Posterior vena cava (tissue), 2 donors: Measurements from ENCODE around the gene BMP2. TPM values are rescaled to one million over a fixed set of nuclear protein-coding genes. Genes with fewer than 3 reads are reported as not detected.

ENCODE experiments used
- DNase-seq: peaks from one replicate; pipeline ENCODE4 v3.0.0-alpha.2; 2020; ENCODE audit warnings: low spot score
- intact Hi-C, 2 donors: fragments of 100-400 bp; cut with DNase I; formaldehyde crosslinking; loops; one replicate each; pipeline versions ENCODE4 v1.14.1 to v1.14.2; 2022 to 2023
- total RNA-seq, 2 donors: library from RNA; stranded (reverse); fragmentation: NEBNext Ultra II Directional; extraction: Animal tissue kit (Norgen Biotek cat#: 25700); gene quantifications; one replicate each; pipeline ENCODE4 v1.2.1, GENCODE V29; 2021
- donor health status: DM: yes; HTN: yes; CAD: no.
- donor health status: DM: yes; HTN: yes; CAD: no.

BMP2 gene
- total RNA-seq, 2 donors from 2014 or later, result 3.2 to 5.3 TPM

DNA sequence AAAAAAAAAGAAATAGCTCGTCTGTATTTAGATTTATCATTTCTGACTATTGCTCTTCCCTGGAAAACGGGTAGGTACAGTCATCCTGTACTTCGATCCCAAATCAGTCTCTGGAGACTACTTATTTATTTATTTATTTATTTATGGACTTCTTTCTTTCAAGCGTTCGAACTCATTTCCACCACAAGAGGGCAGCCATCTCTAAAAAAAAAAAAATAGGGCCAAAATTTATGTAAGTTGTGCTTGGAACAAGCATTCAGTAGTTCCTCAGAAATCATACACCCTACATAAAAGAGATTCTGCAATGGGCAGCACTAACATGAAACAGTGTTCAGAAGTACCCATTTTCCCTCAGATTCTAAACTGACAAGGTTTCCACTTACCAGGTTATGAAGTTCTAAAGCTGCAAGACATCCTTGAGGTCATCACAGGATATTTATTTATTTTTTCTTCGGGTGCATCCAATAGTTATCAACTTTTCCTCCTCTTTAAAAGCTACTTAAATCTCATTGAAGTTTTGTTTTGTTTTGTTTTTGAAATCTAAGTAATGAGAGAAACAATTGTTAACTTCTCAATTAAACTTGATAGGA lies 1.9 kb upstream of the BMP2 start:
- DNase-seq, result no peak
- intact Hi-C loops, result loop anchor here in 1 of 2 donors (5.0 kb wide), 1 partner anchor 1097 kb away; no protein-coding TSS in a partner anchor

DNA sequence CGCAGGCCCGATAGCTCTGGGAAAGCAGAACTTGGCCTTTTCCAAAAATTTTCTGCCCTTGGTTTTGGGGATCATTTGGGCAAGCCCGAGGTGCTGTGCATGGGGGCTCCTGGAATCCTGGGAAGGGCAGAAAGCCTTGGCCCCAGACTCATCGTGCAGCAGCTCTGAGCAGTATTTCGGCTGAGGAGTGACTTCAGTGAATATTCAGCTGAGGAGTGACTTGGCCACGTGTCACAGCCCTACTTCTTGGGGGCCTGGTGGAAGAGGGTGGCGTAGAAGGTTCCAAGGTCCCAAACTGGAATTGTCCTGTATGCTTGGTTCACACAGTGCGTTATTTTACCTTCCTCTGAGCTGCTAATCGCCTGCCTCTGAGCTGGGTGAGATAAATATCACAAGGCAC lies 1.1 kb upstream of the BMP2 start:
- intact Hi-C loops, result loop anchor here in 1 of 2 donors (5.0 kb wide), 1 partner anchor 1096 kb away; no protein-coding TSS in a partner anchor
- no peak for DNase-seq

GRCh38 chr20:6767126-6767535 lies 355 bp upstream of the BMP2 start:
- intact Hi-C loops, result loop anchor here in 1 of 2 donors (5.0 kb wide), 1 partner anchor 1095 kb away; no protein-coding TSS in a partner anchor
- DNase-seq, result no peak

GRCh38 chr20:6768228-6769140 lies 998 bp downstream of the BMP2 start:
- DNase-seq, result peak; percentile 86
- intact Hi-C loops, result loop anchor here in 1 of 2 donors (5.0 kb wide), 1 partner anchor 1094 kb away; no protein-coding TSS in a partner anchor

DNA sequence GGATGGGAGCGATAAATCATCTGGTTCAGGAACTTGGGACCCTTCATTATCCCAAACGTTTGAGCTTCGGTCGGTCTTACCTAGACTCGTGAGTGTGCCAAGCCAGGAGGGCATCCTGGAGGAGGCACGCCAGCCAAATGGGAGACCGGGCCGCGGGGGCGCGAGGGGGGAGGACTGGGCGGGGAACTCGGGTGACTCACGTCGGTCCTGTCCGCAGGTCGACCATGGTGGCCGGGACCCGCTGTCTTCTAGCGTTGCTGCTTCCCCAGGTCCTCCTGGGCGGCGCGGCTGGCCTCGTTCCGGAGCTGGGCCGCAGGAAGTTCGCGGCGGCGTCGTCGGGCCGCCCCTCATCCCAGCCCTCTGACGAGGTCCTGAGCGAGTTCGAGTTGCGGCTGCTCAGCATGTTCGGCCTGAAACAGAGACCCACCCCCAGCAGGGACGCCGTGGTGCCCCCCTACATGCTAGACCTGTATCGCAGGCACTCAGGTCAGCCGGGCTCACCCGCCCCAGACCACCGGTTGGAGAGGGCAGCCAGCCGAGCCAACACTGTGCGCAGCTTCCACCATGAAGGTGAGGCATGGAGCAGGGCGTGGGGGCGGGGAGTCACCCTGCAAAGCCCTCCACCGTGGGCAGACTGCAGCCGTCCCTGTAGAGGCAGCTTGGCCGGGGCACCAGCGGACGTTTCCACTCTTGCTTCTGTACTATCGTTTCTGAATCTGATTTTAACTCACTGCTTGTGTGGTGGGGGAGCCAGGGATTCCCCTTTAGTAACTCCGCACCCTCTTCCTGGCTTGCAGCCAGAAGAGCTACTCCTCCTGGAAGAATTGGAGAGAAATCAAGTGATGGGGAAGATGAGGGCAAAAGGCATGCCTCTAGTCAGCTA lies 2.7 kb downstream of the BMP2 start:
- intact Hi-C loops, result loop anchor here in 1 of 2 donors (5.0 kb wide), 1 partner anchor 1092 kb away; no protein-coding TSS in a partner anchor
- DNase-seq, result peak; percentile 89

- intact Hi-C loops, result no loop called here
These were observed 3.3 kb downstream of the BMP2 start for GRCh38 chr20:6770786-6771100.

DNA sequence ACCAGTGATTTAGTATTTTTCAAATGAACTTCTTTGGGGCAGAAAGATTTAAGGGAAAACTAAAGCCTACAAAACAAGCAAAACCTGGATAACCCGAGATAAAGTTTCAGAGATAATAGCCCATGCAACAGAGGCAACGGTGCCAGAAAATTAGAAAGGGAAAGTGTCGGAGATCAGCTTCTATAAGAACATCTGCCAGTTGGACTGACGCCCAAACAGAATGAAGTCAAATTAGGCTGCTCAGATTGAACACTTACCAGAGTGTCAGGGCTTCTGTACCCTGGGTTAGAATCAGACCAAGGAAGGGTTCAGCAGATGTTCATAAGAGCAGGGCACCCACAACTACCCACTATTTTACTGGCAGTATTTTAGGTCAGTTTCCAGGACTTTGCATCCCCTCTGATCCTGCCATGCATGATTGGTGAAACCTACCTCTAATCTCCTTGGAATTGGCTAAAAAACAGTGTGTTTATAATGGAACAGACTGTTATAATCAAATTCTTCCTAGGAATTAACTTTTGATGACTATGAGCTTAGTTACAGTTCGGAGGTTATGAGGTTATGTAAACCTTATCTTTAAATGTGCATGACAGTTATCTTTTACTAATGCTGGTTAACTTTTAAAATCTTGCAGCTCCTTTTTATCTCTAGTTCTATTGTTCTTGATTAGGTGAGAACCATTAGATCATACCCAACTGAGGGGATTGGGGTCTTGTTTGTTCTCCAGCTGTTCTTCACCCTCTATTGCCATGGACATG lies 13.1 kb downstream of the BMP2 start:
- intact Hi-C loops, result no loop called here

More at GRCh38 chr20:6770786-6771100, 3.3 kb downstream of the BMP2 start:
- no peak for DNase-seq

GRCh38 chr20:6783752-6784151 lies 16.3 kb downstream of the BMP2 start:
- peak; percentile 59 for DNase-seq
- intact Hi-C loops, result no loop called here

More for the DNA sequence above, 13.1 kb downstream of the BMP2 start:
- DNase-seq, result no peak

DNA sequence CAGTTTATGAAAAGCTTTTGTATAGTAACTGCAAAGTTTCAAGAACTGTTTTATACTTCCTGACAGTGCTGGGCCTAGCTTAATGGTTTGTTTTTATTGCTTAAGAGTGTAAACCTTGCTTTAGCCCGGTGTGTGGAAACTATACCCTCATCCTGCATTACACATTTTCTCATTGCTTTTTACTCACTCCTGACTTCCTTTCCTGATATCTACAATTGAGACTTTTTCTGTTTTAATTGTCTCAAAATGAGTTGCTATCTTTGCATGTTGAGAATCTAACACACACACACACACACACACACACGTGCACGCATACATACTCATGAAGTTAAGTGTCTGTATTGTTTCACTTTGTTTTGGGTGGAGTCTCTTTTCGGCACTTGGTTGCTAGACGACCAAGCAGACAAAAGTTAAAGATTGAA lies 16.7 kb downstream of the BMP2 start:
- intact Hi-C loops, result no loop called here

DNA sequence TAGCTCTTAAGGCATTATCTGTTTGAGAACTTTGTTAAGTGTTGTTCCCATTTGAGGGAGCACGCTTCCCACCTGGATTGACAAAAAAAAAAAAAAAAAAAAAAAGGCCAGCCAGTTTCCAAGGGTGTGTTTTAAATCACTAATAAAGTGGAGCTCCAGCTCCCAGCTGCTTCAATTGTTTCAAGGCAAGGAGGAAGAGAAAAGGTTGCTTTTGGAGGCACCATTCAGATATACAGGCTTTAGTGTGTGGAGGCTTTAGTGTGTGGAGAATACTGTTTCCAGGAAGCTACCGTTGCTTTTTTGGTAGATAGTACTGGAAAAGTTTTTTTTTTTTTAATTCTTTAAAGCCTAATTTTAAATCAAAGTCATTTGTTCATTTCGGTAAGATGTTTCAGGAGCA lies 17.3 kb downstream of the BMP2 start:
- intact Hi-C loops, result no loop called here
- DNase-seq, result no peak

More for the DNA sequence above, 16.7 kb downstream of the BMP2 start:
- DNase-seq, result no peak

DNA sequence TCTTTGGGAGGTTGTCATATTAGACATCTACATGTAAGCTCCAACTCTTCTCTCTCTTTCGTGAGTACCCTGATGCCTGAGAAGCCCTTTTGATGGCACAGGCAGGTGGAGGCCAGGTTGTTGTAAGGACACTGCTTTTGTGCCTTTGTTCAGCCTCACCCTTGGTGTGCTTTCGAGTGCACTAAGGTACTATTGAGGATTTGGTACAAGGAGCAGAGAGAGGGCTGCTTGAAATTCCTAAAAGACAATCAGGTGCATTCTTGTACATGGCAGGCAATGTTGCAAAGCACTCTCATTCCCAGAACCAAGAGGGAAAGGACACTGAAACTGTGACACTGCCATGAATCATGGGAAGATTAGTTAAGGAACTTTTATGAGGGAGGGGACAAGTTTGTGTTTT lies 19.1 kb downstream of the BMP2 start:
- intact Hi-C loops, result no loop called here

DNA sequence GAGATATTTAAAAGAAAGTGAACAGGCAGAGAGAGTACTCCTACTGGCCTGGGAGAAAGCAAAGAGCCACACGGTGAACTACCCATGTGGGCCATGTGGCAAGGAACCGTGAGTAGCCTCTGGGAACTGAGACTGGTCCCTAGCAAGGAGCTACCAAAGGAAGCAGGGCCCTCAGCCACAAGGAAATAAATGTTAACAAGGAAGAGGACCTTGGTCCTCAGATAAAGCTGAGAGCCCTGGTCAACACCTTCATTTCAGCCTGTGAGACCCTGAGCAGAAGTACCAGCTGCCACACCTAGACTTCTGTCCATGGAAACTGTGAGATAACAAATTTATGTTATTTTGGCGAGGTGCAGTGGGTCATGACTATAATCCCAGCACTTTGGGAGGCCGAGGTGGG lies 25.3 kb downstream of the BMP2 start:
- DNase-seq, result no peak
- intact Hi-C loops, result no loop called here

More for the DNA sequence above, 19.1 kb downstream of the BMP2 start:
- no peak for DNase-seq

DNA sequence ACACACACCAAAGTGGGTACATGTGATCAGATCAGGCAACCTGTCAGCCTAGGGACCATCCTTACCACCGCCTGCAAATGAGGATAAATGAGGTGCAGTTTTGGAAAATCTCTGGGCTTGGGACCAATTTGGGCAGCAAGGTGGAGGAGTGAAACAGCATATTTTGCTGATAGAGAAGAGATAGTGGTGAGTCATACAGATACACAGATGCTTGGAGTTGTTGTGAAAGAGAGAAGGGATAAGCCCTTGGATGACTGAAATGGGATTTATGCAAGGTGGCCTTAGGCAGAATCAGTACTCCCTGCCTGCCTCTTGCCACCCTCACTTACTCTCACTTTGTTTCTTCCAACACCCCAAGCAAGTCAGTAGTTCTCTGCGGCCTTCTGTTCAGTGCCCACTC lies 34.7 kb downstream of the BMP2 start:
- intact Hi-C loops, result no loop called here
- DNase-seq, result no peak

GRCh38 chr20:6806275-6806674 lies 38.8 kb downstream of the BMP2 start:
- intact Hi-C loops, result no loop called here
- no peak for DNase-seq

DNA sequence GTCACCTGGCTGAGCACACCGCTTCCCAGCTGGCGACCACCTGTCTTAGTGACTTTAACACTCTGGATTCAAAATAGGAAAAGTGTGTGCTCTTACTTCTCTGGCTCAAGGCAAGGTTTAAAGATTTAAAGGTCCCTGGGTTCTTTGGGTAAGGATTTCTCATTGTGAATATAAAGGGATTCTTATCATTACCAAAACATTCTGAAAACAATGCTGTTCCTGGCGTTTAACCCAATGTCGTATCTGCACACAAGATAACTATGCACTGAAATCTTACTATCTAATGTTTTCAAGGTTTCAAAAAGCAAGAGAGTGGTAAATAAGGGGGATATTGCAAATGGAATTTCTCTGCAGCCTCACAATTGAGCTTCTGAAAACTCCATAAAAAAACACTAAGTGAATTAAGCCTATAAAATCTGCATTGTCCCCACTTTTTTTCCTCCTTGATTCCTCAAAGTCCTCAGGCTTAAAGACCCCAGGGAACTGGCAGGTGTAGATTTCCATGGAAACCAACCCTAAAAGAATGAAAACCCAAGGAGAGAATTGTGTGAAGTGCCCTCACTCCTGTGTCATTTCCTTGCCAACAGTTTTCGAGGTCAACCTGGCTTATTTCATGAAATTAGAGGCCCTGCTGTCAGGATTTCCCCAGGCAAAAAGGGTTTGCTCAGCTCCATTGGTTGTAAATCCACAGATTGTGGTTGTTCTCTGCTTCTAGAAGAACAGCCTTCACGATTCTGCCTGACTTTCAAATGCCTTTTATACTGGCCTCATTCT lies 44.0 kb downstream of the BMP2 start:
- intact Hi-C loops, result no loop called here
- DNase-seq, result no peak

DNA sequence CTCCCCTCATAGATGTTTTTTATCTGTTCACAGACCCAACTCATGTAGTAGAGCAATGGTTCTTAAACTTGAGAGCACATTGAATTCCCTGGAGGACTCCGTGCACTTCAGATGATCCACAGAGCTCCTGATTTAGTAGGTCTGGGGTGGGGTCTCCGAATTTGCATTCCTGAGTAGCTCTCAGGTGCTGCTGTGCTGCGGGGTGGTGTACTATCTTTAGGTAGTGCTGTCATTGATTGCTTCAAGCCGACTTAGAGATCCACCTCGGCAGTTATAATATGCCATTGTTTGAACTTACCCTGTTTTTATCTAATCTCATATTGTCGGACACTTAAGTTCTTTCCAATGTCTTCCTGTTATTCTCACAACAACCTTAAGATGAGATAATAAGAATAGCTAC lies 45.0 kb downstream of the BMP2 start:
- intact Hi-C loops, result no loop called here
- DNase-seq, result no peak

- intact Hi-C loops, result no loop called here
- DNase-seq, result no peak
These were observed 47.5 kb downstream of the BMP2 start for GRCh38 chr20:6814945-6815344.
